ENCODE measurements around the gene WDR64. TPM values are rescaled to one million over a fixed set of nuclear protein-coding genes. Genes with fewer than 3 reads are reported as not detected.

WDR64 gene
- total RNA-seq, 1 experiment from 2014 or later, result not detected

DNA sequence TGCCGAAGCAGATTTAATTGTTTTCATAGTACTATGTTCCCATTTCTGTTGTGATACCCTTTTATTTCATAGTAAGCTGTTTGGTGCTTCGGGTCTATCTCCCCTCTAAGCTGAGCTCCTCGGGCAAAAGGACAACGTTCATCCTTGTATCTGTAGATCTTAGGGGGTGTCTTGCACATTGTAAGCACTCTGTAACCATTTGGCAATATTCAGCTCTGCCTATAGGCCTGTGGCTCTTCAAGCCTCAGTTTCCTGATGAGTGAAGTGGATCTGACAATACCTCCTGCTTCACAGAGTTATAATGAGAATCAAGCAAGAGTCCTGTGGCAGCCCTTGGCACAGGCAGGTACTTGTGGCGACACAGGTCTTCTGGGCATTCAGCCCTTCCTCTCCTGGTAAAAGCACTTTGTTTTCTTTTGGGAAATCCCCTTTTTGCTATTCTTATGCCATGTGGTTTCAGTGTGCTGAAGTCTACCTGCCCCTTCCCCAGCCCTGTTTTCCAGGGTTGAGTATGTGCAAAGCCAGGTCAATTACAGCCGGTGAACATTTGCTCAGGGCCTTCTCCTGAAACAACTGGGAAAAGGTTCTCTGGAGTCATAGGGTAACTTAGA is 187.4 kb downstream of the WDR64 start:
- no peak overlapping the region for H3K4me3 ChIP-seq (ENCODE audit: low read depth, low read length, poor library complexity, severe bottlenecking)
- ChIA-PET POLR2A (ENCODE audit: low non-redundant PET) (no interaction called here), CTCF (no interaction called here)
- no peak for TF ChIP-seq EZH2 (IDR thresholded peaks at IDR 0.05; ENCODE audit: borderline replicate concordance, low read depth, low read length, poor library complexity, severe bottlenecking)
- TF ChIP-seq, protein P1, sequence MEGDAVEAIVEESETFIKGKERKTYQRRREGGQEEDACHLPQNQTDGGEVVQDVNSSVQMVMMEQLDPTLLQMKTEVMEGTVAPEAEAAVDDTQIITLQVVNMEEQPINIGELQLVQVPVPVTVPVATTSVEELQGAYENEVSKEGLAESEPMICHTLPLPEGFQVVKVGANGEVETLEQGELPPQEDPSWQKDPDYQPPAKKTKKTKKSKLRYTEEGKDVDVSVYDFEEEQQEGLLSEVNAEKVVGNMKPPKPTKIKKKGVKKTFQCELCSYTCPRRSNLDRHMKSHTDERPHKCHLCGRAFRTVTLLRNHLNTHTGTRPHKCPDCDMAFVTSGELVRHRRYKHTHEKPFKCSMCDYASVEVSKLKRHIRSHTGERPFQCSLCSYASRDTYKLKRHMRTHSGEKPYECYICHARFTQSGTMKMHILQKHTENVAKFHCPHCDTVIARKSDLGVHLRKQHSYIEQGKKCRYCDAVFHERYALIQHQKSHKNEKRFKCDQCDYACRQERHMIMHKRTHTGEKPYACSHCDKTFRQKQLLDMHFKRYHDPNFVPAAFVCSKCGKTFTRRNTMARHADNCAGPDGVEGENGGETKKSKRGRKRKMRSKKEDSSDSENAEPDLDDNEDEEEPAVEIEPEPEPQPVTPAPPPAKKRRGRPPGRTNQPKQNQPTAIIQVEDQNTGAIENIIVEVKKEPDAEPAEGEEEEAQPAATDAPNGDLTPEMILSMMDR (conservative IDR thresholded peaks at IDR 0.05; ENCODE audit: low read depth, low read length), result no peak
- intact Hi-C loops (cut with micrococcal nuclease; ENCODE audit: unreplicated experiment), result no loop called here
- H3K4me1 ChIP-seq (ENCODE audit: insufficient read depth, low read length, poor library complexity, severe bottlenecking), result no peaks in the 10 kb centered on the region
- H3K36me3 ChIP-seq (ENCODE audit: insufficient read depth, low read length, poor library complexity, severe bottlenecking), result no peaks in the 10 kb centered on the region
- no TSS peak for BruUV-seq (replicated peaks)
- H3K9me3 ChIP-seq (ENCODE audit: low read depth, low read length, poor library complexity, severe bottlenecking), result no peaks in the 10 kb centered on the region
- H3K27me3 ChIP-seq (replicated peaks; ENCODE audit: insufficient read depth, low read depth, low read length, poor library complexity), result no peaks in the 10 kb centered on the region
- no peak for DNase-seq (ENCODE audit: low spot score)
- no peak overlapping the region for H3K27ac ChIP-seq (ENCODE audit: low read depth, low read length, poor library complexity, severe bottlenecking)

DNA sequence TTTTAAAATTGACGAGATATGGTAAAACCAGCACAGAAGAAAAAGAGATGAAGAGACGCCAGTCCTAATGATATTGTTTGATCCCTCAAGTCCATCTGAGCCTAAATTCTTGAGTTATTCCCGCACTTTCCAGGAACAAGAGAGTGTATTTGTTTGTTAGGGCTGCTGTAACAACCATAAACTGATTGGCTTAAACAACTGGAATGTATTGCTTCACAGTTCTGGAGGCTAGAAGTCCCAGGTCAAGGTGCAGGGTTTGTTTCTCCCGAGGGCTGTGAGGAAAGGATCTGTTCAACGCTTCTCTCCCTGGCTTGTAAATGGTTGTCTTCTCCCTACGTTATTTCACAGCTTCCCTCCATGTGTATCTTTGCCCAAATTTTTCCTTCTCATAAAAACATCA is 188.1 kb downstream of the WDR64 start:
- CTCF ChIA-PET, result no interaction called here
- Histone ChIP-seq H3K27me3 (replicated peaks; ENCODE audit: insufficient read depth, low read depth, low read length, poor library complexity) (no peaks in the 10 kb centered on the region), H3K4me1 (ENCODE audit: insufficient read depth, low read length, poor library complexity, severe bottlenecking) (no peaks in the 10 kb centered on the region), H3K27ac (ENCODE audit: low read depth, low read length, poor library complexity, severe bottlenecking) (no peak overlapping the region), H3K9me3 (ENCODE audit: low read depth, low read length, poor library complexity, severe bottlenecking) (no peaks in the 10 kb centered on the region), H3K4me3 (ENCODE audit: low read depth, low read length, poor library complexity, severe bottlenecking) (no peak overlapping the region), H3K36me3 (ENCODE audit: insufficient read depth, low read length, poor library complexity, severe bottlenecking) (no peaks in the 10 kb centered on the region)
- TF ChIP-seq, protein P1 (conservative IDR thresholded peaks at IDR 0.05; ENCODE audit: low read depth, low read length), result no peak
- no peak for TF ChIP-seq EZH2 (IDR thresholded peaks at IDR 0.05; ENCODE audit: borderline replicate concordance, low read depth, low read length, poor library complexity, severe bottlenecking)
- no peak for DNase-seq (ENCODE audit: low spot score)
- no TSS peak for BruUV-seq (replicated peaks)
- intact Hi-C loops (cut with micrococcal nuclease; ENCODE audit: unreplicated experiment), result no loop called here
- POLR2A ChIA-PET (ENCODE audit: low non-redundant PET), result no interaction called here

DNA sequence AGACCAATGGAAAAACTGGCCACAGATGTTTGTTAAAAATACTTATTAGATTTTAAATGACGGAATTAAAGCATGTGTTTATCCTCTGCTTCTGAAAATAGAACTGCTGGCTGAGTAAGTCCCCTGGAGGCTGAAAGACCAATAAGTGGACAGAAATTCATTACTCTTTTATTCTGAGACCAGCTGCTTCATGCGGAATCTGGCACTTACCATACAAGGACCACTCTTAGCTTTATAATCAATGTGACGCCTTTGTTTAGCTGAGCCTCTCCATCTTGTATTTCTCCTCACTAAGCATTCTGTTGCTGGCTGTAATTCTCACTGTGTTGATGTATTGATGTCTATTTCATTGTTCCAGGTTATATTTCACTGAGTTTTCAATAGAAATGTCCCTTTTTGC is 189.6 kb downstream of the WDR64 start:
- H3K4me1 ChIP-seq (ENCODE audit: insufficient read depth, low read length, poor library complexity, severe bottlenecking), result no peaks in the 10 kb centered on the region
- ChIA-PET POLR2A (ENCODE audit: low non-redundant PET) (no interaction called here), CTCF (no interaction called here)
- H3K27ac ChIP-seq (ENCODE audit: low read depth, low read length, poor library complexity, severe bottlenecking), result no peak overlapping the region
- no TSS peak for BruUV-seq (replicated peaks)
- no peak for TF ChIP-seq EZH2 (IDR thresholded peaks at IDR 0.05; ENCODE audit: borderline replicate concordance, low read depth, low read length, poor library complexity, severe bottlenecking)
- TF ChIP-seq, protein P1 (conservative IDR thresholded peaks at IDR 0.05; ENCODE audit: low read depth, low read length), result no peak
- H3K27me3 ChIP-seq (replicated peaks; ENCODE audit: insufficient read depth, low read depth, low read length, poor library complexity), result no peaks in the 10 kb centered on the region
- no peak overlapping the region for H3K4me3 ChIP-seq (ENCODE audit: low read depth, low read length, poor library complexity, severe bottlenecking)
- no peaks in the 10 kb centered on the region for H3K9me3 ChIP-seq (ENCODE audit: low read depth, low read length, poor library complexity, severe bottlenecking)
- H3K36me3 ChIP-seq (ENCODE audit: insufficient read depth, low read length, poor library complexity, severe bottlenecking), result no peaks in the 10 kb centered on the region
- no peak for DNase-seq (ENCODE audit: low spot score)
- intact Hi-C loops (cut with micrococcal nuclease; ENCODE audit: unreplicated experiment), result no loop called here

All from A673 (cell line).